Stimulated activated CD4-positive, alpha-beta T cell treated with anti-CD3 and anti-CD28 coated beads, Interleukin-2, amount 100 ng/mL, for 48 hours (primary cell): ENCODE results near the gene MINDY4.
A peak's percentile ranks its signal among the peaks of the same experiment; 100 is the strongest.

ENCODE experiments used
- DNase-seq, 2 donors: peaks; one replicate each; pipeline ENCODE4 v3.0.0-alpha.2; 2020

MINDY4 gene

DNA sequence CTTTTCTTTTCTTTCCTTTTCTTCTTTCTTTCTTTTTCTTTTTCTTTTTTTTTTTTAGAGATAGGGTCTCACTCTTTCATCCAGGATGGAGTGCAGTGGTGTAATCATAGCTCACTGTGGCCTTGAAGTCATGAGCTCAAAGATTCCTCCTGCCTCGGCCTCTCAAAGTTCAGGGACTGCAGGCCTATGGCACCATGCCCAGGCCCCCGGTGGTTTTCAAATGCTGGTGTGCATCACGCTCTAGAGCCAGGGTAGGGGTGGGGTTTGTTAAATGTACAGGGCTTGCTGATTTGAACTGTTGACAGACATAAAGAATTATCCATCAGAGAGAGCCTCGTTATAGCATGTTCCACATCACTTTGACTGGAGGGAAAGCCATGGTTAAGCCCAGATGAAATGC, 5.8 kb downstream of the MINDY4 start:
- no peak for DNase-seq

- no peak for DNase-seq
These were observed 7.2 kb downstream of the MINDY4 start for GRCh38 chr7:30778255-30779025.

GRCh38 chr7:30779574-30779973, 8.4 kb downstream of the MINDY4 start:
- no peak for DNase-seq

GRCh38 chr7:30780941-30781340, 9.7 kb downstream of the MINDY4 start:
- no peak for DNase-seq

DNA sequence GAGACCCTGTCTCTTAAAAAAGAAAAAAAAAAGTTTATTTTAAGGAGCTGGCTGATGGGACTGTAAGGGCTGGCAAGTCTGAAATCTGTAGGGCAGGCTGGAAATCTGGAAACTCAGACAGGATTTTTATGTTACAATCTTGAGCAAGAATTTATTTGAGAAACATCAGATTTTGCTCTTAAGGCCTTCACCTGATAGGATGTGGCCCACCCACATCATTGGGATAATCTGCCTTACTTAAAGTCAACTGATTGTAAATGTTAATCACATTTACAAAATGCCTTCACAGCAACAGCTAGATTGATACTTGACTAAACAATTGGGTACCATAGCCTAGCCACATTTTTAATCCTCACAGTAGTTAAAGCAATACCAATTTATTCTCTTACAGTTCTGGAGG, 11.5 kb downstream of the MINDY4 start:
- no peak for DNase-seq

DNA sequence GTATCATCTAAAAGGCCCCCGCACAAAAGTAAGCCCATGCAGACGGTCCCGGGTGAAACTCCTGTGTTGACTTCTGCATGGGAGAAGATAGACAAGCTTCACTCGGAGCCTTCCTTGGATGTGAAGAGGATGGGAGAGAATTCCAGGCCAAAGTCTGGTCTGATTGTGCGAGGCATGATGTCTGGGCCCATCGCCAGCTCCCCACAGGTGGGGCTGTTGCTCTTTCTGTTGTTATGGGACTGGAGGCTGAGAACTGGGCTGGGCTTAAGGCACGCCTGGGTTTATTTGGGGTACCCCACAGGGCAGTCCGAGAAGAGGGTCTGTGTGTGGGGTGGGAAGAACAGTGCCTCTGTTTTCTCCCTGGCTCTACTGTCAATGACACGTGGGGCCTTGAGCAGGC, 14.6 kb downstream of the MINDY4 start:
- no peak for DNase-seq

- DNase-seq, result no peak
These were observed 16.3 kb downstream of the MINDY4 start for GRCh38 chr7:30787486-30787885.

GRCh38 chr7:30788640-30789333, 17.6 kb downstream of the MINDY4 start:
- DNase-seq, result no peak

DNA sequence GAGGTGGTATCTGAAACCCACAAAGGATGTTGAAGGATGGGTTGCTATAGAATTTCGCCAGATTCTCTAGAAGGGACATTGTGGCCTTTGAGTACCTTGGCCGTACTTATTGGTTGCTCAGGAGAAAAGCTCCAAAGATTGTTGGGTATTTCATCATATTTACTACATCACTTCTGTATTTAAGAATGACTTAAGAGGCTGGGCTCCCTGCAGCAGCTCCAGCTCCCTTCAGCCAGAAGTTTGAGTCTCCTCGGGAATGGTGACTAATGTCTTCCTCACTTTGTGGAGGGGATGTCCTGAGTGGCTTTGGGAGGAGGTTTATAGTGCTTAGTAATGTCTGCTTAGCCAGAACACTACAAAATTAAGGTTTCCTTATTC, 18.1 kb downstream of the MINDY4 start:
- DNase-seq, result no peak

DNA sequence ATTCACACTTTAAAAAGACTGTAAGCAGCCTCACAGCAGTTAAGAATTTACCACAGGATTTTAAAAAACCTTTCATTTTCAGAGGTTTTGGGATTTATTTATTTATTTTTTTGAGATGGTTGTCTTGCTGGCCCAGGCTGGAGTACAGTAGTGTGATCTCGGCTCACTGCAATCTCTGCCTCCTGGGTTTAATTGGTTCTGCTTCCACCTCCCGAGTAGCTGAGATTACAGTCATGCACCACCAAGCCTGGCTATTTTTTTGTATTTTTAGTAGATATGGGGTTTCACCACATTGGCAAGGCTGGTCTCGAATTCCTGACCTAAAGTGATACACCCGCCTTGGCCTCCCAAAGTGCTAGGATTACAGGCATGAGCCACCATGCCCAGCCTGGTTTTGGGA, 19.1 kb downstream of the MINDY4 start:
- no peak for DNase-seq

DNA sequence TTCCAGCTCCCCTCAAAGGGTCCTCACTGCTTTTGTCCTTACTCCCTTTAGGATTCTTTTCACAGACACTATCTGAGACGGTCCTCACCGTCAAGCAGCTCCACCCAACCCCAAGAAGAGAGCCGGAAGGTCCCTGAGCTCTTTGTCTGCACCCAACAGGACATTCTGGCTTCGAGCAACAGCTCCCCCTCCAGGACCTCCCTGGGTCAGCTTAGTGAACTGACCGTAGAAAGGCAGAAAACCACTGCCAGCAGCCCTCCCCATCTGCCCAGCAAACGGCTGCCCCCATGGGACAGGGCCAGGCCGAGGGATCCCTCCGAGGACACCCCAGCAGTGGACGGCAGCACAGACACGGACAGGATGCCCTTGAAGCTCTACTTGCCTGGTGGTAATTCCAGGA, 19.9 kb downstream of the MINDY4 start:
- no peak for DNase-seq

GRCh38 chr7:30795161-30795948, 24.1 kb downstream of the MINDY4 start:
- no peak for DNase-seq

- DNase-seq, result no peak
These were observed 25.1 kb downstream of the MINDY4 start for GRCh38 chr7:30796105-30796869.

DNA sequence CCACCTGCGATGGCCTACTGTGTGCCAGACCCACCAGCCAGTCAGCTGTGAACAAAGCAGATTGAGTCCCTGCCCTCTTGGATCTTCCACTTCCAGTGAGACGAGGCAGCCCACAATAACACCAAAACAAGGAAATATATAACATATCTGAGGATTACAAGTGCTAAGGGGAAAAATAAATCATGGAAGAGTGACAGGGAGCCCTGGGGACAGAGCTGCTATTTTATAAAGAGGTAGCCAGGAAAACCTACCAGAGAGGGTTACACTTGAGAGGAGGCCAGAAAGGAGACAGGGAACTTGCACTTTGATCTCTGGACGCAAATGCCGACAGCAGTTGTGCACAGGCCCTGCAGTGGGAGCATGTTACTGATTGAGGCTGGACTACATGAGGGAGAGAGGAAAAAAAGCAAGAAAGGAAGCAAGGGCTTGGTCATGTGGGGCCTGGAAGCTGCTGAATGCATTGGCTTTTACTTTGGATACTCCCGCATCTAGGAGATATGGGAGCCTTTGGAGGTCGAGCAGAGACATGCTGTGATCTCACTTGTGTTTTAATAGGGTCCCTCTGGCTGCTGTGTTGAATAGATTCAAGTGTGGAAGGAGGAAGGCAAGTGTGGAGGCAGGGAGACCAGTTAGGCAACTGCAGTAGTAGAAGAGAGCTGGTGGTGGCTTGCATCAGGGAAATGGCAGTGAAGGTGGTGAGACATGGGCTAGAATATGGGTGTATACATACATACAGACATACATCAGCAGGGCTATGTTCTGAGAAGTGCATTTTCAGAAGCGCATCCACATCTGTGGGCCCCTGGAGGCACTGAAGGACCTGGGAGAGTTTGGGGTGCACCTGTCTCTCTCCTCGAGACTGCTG, 26.2 kb downstream of the MINDY4 start:
- no peak for DNase-seq

- no peak for DNase-seq
These were observed 28.2 kb downstream of the MINDY4 start for GRCh38 chr7:30799206-30799975.

GRCh38 chr7:30799976-30800661, 28.9 kb downstream of the MINDY4 start:
- no peak for DNase-seq

GRCh38 chr7:30800785-30801252, 29.6 kb downstream of the MINDY4 start:
- peak; percentile 2 to 7 for DNase-seq

DNA sequence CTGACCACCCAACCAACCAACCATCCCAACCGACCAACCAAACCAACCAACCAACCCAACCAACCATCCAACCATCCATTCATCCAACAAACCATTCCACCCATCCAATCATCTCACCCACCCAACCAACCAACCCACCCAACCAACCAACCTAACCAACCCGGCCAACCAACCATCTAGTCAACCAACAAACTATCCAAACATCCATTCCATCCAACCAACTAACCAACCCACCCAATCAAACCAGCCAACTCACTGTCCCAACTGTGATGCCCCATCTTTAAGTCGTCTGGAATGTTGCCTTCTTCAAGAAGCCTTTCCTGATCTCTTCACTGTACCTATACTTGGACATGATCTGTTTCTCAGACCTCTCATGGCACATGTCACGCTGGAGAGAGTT, 31.6 kb downstream of the MINDY4 start:
- DNase-seq, result no peak

- DNase-seq, result no peak
These were observed 33.0 kb downstream of the MINDY4 start for GRCh38 chr7:30804078-30804661.

- no peak for DNase-seq
These were observed 34.0 kb downstream of the MINDY4 start for GRCh38 chr7:30805081-30805691.
